GM21576 (cell line): ENCODE results near the gene SPTBN1.

Experiments used
- ATAC-seq: cut with Tn5 transposase; IDR thresholded peaks from one replicate; pipeline ENCODE4 v1.9.1; 2021; ENCODE audit warnings: mild to moderate bottlenecking, moderate library complexity; ENCODE audit not compliant: unreplicated experiment

Gene SPTBN1

DNA sequence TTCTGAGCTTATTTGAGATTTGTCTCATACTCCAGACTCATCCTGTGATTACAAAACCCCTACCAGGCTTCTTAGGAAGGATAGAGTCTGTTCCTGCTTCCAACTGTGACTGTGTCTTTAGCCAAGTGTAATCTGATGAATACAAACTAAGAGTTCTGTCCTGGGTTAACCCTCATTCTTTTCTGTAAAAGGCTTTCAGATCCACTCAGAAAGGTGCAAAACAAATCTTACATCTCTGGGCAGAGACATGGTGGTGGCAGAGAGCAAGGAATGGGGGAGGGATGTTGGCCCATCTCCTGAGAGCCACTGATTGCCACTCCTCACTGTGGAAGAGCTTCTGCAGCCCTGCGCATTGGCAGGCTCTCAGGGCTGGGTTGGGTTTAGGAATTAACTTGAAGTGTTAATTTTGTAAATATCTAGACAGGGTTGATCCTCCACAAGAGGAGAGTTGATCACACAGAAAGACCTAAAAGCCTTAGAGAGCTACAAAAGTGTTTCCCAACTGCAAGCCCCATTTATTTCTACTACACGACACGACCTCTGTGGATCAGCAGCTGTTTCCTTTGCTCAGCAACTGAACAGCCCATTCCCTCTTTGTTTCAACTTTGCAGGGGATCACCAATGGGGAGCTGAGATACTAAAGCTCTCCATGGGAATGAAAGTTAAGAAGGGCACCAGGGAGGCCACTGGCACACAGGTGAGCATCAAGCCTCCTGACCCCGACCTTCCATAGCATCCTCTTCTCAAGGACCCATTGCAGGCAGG, 23.7 kb upstream of the SPTBN1 start:
- no peak for ATAC-seq

- no peak for ATAC-seq
Observed at GRCh38 chr2:54434229-54434628, 21.9 kb upstream of the SPTBN1 start.

DNA sequence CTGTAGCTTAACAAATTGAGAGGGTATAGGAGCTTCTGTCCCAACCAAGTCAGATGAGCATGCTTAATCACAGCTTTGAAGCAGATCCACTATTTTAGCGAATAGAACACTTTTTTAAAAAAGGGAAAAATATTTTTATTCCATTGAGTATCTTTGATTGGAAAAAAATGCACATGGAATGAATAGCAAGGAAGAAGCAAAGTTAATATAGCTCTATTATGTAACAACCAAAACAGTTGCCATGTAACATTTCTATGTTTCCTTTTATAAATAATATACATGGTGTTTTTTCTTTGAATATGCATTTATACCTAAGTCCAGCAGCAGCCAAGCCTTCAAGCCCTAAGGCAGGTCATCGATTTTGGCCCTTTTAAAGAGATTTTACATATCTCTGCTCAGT, 21.4 kb upstream of the SPTBN1 start:
- no peak for ATAC-seq

DNA sequence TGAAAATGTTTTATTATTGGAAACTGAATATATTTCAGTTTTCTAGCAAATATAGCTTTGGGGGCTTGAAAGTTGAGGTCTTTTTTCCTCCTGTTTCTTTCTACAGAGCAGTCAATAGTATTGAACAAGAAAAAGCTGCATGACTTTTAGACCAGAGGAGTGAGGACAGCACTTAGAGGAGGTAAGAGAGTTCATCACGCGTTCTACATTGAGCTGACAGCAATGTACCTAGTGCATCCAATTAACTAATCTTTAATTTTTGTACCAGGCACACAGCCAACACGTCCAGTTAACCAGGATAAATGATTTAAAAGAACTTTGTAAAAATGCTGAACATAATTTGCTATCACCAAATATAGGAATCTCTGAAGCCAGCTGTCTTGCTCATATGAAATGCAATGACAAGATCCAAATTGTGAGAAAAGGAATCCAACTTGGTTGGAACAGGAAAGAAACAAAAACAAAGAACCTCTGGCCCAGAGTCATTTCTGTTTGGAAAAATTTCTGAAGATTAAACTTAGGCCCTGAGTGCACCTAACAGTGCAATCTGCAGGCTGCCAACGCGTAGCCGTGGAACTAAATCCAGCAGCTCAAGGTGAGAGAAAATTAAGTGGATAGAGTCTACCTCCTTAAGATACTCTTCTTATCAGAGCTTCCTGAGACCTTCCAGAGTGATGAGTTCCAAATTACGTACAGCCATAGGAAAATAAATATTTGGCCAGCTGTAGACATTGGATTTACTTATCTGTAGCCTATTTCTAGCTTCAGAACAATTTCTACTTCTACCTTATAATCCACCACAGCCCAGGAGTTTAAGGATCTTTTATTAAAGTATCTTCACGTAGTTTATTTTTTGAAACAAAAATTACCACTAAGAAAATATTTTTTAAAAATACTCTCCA, 20.6 kb upstream of the SPTBN1 start:
- ATAC-seq: no peak

DNA sequence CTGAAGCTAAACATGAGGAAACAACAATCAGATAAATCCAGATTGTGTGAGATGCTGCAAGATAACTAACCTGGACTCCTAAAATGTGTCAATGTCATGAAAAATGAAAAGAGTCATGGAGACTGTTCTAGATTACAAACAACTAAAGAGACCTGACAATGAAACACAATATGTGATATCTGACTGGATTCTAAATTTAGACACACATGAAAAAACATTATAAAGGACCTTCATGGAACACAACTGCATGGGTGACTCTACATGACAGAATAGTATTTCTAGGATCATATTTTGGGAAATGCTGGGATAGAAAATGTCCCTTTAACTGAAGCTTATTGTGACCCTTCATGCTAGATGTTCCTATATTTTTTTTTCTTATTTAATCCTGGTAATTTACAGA, 18.5 kb upstream of the SPTBN1 start:
- no peak for ATAC-seq

- no peak for ATAC-seq
Observed at GRCh38 chr2:54438271-54438670, 17.9 kb upstream of the SPTBN1 start.

GRCh38 chr2:54439582-54439981, 16.5 kb upstream of the SPTBN1 start:
- no peak for ATAC-seq

- no peak for ATAC-seq
Observed at GRCh38 chr2:54440050-54440449, 16.1 kb upstream of the SPTBN1 start.

DNA sequence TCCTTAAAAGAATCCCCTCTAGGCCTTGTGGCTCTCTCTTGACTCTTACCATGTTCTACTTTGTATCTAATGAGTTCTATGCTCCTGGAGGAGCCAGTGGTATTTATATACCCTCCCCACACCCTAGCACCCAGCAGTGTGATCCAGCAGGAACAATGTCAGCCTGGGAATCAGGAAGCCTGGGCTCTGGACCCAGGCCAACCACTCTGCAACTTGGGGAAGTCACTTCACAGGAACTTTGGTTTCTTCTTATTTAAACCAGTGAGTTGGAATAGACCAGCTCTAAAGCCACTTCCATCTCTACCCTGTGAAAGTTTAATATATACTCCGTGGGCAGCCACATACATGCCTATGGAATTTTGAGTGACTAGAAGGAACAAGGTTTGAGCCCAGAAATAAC, 11.6 kb upstream of the SPTBN1 start:
- no peak for ATAC-seq

DNA sequence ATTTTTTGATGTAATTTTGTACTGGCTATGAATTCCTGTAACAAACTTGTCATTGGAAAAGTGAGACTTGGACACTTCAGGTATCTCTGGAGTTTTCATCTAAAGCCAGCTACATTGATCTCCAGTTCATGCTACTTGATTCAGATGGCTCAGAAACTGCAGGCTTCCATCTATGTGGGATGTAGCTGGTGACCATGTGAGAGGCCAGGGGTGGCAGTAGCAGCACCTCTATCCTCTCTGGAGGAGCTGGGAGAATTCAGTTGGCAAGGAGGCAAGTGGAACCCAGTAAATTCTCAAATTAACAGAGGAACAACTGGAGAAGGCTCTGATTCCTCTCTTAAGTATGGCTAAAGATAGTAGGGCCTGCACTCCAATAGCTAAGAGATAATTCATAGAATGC, 10.0 kb upstream of the SPTBN1 start:
- ATAC-seq: no peak

DNA sequence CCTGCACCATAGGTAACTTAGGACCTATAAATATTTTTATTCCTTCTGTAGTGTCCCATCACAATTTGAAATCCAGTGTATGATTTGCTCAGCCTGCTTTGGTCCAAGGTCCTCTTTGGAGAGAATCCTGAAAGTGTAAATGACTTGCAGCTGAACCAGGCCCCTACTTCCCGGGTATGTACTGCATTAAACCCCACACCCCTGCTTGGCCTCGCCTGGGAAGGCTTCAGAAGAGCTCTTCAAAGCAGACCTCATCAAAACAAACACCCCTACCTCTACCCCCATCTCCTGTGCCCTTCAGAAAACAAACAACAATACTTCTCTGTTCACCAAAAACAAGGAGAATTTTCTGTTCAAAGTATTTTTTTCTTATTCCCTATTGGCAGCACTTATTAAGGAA, 9.5 kb upstream of the SPTBN1 start:
- ATAC-seq: no peak

DNA sequence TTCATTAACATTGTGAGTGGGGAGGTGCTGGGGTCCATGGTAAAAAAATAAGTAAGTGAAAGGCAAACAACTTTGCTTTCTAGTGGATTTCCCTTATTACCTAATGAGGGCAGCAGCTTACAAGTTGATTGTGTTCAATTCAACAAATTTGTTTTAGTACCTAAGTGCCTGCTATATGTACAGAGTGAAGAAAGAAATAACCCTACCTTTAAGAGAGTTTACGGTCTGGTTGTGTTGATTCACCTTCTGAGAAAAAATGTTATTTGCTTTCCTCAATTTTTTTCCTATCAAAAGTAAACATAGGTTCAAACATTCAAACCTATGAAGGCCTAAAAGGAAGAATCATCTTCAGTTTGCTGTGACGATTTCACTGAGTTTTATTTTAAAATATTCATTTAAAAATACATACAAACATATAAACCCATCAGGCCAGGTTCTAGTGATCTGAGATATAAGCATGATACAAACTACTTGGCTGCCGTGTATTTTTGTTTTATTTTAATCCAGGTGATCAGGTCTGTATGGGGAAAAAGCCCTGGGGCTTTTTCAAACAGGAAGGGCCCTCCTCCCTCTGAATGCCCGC, 1.5 kb upstream of the SPTBN1 start:
- ATAC-seq: no peak

- ATAC-seq: no peak
Observed at GRCh38 chr2:54455131-54455562, 980 bp upstream of the SPTBN1 start.

DNA sequence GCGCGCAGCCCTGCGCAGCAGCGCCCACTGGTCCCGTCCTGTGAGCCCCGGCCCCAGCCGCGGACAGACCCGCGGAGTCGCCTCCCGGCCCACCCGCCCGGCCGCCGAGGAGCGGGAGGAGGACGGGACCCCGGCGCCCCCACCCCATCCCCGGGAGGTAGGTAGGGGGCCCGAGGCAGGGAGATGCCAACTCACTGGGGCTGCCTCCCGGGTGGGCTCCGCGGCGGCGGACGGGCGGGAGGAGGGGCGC, 160 bp downstream of the SPTBN1 start:
- ATAC-seq: no peak

DNA sequence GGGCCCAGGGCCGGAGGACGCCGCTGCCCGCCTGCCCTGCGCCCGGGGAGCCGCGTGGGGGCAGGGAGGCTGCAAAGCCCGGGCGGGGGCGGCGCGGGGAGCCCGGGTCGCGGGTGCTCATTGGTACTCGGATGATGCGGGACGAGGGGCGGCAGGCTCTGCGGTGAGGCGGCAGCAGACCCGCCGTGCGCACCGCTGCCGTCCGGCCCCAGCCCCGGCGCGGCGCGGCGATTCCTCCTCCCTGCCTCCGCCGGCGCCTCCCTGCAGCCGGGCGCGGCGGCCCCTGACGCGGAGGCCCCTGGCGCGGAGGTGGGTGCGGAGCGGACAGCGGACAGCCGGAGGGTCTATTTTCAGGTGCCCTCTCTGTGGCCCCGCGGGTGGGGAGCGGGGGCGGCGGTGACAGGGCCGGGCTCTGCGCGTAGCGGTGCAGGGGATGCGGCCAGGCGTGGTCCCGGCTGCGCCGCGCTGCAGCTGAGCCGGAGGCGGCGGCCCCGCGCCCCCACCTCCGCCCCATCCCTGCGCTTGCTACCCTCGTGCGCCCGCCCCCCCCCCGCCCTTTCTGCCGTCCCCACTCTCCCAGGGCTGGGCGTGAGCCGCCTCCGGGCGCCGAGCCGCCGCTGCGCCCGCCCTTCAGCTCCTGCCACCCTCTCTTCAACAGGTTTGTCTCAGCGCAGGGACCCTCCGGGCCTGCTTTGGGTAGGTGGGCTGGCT, 640 bp downstream of the SPTBN1 start:
- ATAC-seq: no peak

- no peak for ATAC-seq
Observed at GRCh38 chr2:54457323-54458023, 1.3 kb downstream of the SPTBN1 start.

- no peak for ATAC-seq
Observed at GRCh38 chr2:54459037-54459441, 2.9 kb downstream of the SPTBN1 start.

DNA sequence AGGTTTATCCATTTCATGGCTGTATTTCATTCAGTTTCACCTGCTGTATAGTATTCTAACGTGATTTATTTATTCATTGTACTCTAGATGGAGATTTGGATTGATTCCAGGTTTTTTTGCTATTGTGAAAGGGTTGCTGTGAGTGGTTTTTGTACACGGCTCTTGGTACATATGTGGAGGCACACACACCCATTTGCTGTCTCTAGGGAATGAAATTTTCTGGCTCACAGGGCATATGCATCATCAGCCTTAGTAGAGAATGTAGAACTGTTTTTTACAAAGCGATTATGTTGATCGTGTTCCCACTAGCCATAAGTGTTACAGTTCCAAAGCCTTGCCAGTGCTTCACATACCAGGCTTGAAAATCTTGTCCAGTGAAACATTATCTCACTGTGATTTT, 5.1 kb downstream of the SPTBN1 start:
- ATAC-seq: no peak

DNA sequence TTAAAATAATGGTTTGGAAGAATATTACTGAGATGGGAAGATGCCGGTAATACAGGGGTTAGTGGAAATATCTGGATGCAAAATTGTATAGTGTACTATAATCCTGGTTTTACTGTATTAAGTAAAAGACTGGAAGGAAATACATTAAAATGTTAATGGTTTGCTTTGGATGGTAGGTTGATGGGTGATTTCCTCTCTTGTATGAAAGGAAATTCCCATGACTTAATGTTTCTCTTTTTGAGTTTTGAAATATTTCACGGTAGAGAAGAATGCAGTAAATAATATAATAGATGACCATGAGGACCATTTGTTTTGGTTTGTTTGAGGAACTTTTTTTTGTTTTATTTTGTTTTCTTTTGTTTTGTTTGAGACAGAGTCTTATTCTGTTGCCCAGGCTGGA, 8.2 kb downstream of the SPTBN1 start:
- no peak for ATAC-seq

DNA sequence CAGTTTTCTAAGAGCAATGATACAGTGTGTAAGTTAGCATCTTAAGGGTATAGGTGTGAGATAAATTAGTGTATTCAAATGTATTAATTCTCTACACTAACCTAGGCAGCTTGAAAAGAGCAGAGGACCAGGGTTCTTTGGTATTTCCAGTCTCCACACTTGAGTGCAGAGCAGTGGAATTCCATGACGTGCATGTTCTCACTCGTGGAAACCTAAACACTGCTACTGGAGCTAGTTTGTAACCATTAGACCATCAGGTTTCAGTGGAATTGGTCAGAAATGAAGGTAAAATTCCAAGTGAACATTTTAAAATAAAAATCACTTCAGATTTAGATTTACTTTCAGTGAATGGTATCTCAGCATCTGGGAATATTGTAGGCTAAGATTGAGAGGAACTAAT, 9.0 kb downstream of the SPTBN1 start:
- no peak for ATAC-seq

DNA sequence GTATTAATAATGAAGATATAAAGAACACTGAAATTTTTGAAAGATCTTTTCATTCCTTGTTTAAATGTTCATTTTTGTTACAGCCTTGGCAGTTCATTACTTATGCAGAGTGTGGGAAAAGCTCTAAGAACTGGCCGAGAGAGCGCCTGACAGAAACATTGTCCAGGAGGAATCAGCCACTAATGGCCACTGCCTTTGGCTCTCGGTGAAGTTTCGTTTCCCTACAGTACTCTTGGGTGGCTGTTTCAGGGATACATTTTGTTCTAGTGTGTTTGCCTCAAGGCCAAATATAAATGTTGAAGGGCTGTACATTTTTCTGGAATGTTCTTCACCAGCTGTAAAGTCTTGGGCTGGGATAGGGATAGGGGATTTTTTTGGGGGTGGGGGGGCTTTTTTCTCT, 10.7 kb downstream of the SPTBN1 start:
- no peak for ATAC-seq
